GM19328 (cell line): ENCODE measurements around the gene KIF3A.

ENCODE experiments used
- ATAC-seq: cut with Tn5 transposase; IDR thresholded peaks from one replicate; pipeline ENCODE4 v1.9.1; 2021; ENCODE audit warnings: mild to moderate bottlenecking, moderate library complexity; ENCODE audit not compliant: unreplicated experiment

KIF3A gene

DNA sequence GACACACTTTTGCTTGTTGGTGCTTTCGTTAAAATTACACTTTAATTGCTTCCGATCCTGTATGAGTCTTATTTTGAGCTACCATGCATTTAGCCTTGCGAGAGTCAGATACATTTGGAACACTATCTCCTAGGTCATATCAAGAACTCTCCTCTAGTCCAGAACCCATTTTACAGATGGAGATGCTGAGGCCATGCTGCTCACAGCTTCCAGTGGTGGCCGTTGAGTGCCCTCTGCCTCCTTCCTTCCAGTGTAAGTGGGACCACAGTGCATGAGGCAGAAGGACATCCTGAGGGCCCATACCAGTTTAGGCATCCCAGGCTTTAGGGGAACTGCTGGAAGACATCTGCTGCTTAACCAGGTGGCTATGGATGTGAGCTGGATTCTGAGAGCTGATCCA is 16.8 kb upstream of the KIF3A start:
- ATAC-seq = no peak

DNA sequence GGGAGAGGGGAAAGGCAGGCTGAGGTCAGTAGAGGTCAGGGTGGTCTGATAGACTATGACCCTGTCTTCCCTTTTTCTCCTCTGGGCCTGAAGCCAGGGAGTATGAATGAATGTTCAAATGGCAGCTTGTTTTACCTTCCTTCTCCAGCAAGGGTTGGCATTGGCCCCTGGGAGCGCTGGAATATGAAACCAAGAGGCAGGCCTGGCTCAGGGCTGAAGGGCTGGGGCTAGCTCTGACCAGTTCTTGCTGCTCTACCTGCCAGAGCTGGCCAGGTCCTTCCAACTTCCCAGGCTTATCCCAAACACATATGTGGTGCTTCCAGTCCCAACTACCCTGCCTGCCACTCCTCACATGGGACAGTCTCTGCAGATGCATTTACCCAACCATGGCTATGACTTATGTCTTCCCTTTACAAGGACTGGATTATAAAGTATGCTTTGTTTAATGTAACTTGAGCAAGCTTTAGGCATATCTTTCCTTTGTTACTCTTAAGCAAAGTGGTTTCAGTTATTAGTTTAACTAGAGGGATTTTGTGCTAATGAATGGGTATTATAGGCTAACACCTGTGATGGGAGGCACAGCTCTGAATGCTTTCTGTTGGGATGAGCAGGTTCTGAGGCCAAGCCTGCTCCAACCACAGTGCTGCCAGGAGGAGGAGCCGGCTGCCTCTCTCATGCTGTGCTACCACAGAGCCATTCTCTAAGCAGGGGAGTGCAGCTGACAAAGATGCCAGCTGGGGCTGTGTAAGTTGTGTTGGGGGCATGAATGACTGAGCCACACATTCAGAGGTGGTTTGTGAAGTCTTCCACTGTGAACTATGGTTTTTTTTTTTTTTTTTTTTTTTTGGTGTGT is 16.0 kb upstream of the KIF3A start:
- ATAC-seq = no peak

GRCh38 chr5:132752581-132753125 is 15.3 kb upstream of the KIF3A start:
- ATAC-seq = no peak

- no peak for ATAC-seq
Observed at GRCh38 chr5:132751971-132752580, 14.7 kb upstream of the KIF3A start.

- no peak for ATAC-seq
Observed at GRCh38 chr5:132751444-132751843, 14.1 kb upstream of the KIF3A start.

DNA sequence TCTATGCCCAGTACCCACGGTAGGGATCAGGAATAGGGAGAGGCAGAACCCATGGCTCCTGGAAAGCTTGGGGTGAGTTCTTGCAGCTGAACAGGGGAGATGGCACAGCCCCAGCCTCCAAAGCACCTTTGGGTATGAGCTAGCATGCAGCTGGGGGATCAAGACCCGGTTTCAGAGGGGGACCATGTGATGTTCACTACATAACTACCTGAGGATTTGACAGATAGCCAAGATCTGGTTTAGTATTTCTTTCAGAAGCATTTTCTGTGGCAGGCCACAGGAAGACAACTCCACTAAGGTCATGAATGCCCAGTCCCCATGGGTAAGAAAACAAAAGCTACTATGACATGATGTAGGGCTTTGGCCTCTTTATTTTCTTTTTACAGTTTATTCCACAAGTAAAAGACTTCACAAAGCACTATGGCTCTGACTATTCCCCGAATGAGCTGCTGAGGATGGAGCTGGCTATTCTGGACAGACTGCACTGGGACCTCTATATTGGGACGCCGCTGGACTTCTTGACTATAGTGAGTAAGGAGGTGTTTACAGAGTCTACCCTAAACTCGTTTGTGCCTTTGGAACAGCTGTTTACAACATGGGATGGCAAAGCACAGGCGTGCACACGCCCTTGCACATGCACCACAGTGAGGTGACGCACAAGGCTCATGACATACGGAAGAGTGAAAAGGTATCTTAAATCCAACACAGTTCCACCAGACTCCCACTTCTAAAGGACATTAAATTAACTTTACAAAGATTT is 13.3 kb upstream of the KIF3A start:
- no peak for ATAC-seq

GRCh38 chr5:132749506-132749905 is 12.2 kb upstream of the KIF3A start:
- no peak for ATAC-seq

DNA sequence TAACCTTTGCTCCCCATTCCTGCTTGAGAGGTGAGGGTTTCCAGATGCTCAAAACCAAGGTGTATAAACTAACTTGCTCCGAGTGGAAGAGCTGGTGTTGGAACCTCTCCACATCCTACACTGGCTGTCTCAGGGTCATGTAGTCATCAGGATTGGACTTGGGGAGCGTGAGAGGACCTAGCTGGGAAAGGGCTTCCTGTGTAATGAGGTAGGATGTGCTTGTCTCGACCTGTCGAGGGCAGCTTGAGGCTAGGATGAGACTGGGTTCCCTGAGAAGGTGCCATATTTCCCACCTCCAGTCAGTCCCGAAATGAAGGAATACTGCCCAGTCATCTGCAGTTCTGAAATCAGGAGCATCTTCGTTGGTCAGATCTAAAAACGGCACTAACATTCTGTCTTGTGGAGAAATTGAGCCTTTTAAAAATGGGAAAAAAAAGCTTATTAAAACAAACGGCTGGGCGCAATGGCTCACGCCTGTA is 11.2 kb upstream of the KIF3A start:
- ATAC-seq = no peak

GRCh38 chr5:132747616-132748440 is 10.5 kb upstream of the KIF3A start:
- peak; percentile 7 for ATAC-seq

- peak; percentile 46 for ATAC-seq
Observed at GRCh38 chr5:132746954-132747615, 9.7 kb upstream of the KIF3A start, which contains the start of gene CCNI2. Gene CCNI2 (plus strand): TSS chr5:132747426. CDS start chr5:132747496, 70 bp downstream.

DNA sequence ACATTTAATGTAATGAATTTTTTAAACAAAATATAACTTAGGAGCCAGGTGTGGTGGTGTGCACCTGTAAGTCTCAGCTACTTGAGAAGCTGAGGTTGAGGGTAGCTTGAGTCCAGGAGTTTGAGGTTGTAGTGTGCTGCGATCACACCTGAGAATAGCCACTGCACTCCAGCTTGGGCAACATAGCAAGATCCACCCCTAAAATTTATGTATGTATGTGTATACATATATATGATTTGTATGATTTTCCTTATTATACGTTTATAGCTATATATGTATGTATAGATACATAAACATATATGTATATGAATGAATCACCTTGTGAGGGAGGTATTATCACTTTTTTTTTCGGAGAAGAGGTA is 9.2 kb upstream of the KIF3A start:
- no peak for ATAC-seq

- no peak for ATAC-seq
Observed at GRCh38 chr5:132744659-132745058, 7.3 kb upstream of the KIF3A start.

DNA sequence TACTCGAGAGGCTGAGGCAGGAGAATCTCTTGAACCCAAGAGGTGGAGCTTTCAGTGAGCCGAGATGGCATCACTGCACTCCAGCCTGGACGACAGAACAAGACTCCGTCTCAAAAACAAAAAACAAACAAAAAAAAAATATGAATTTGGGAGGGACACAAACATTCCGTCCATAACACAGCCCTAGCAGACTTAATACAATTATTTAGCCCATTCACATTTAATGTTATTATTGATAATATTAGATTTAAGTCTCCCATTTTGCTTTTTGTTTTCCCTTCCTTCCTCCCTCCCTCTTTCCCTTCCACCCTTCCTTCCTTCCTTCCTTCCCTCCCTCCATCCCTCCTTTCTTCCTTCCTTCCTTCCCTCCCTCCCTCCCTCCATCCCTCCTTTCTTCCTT is 5.3 kb upstream of the KIF3A start:
- no peak for ATAC-seq

DNA sequence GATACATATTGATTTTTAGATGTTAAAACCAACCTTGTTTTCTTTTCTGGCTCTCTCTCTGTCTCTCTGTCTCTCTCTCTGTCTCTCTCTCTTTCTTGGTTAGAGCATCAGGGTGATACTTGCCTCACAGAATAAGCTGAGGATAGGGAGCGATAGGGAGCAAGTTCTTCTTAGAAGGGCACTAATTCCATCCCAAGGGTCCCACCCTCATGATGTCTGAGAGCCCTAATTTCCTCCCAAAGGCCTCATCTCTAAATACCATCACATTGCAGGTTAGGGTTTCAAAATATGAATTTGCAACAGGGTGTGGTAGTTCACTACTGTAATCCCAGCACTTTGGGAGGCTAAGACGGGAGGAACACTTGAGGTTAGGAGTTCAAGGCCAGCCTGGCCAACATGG is 4.8 kb upstream of the KIF3A start:
- ATAC-seq = no peak

GRCh38 chr5:132739232-132739631 is 1.9 kb upstream of the KIF3A start:
- ATAC-seq = no peak

- no peak for ATAC-seq
Observed at GRCh38 chr5:132737982-132738681, 786 bp upstream of the KIF3A start.

DNA sequence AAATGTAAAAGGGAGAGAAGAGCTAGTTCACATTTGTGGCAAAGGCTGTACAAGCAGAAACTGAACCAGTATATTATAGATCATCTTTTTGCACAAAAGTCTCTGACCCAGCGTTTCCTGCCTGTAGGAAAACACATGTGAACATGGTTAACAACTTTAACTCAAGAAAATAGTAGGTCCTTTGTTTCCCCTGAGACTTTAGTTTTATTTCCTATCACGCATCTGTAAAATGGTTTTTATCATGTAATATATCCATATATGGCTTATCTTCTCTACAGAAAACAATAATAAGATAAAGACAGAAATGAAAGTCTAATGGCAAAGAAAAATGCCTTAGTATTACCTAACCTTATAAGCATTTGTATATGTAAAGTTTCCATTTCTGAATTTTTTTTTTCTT is 2.7 kb downstream of the KIF3A start:
- ATAC-seq = no peak

DNA sequence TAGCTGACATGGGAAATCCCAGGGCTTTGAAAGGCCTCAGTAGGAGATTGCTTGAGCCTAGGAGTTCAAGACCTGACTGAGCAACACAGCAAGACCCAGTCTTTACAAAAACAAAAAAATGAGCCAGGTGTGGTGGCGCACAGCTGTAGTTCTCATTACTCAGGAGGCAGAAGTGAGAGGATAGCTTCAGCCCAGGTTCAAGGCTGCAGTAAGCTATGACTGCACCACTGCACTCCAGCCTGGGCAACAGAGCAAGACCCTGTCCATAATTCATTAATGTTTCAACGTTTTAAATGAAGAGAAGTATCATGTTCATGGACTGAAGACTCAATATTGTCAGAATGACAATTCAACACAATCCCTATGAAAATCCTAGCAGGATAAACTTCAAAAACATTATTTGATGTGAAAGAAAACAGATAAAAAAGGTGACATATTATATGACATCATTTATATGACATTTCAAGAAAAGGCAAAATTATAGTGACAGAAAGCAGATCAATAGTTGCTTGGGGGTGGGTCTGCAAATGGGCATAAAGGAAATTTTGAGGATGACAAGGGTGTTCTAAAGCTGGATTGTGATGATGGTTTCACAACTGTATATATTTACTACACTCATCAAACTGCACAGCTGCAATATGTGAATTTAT is 3.7 kb downstream of the KIF3A start:
- no peak for ATAC-seq

DNA sequence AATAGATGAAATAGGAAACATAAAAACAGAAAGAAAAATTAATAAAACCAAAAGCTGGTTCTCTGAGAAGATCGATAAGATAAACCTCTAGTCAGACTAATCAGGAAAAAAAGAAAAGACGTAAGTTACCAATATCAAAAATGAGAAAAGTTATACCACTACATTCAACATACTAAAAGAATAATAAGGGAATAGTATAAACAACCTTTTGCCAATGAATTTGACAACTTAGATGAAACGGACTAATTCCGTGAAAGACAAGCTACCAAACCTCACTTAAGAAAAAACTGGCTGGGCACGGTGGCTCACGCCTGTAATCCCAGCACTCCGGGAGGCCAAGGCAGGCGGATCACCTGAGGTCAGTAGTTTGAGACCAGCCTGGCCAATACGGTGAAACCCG is 7.5 kb downstream of the KIF3A start:
- ATAC-seq = no peak
